ENCODE results near the gene CDC42EP3.
A peak's percentile ranks its signal among the peaks of the same experiment; 100 is the strongest.

DNA sequence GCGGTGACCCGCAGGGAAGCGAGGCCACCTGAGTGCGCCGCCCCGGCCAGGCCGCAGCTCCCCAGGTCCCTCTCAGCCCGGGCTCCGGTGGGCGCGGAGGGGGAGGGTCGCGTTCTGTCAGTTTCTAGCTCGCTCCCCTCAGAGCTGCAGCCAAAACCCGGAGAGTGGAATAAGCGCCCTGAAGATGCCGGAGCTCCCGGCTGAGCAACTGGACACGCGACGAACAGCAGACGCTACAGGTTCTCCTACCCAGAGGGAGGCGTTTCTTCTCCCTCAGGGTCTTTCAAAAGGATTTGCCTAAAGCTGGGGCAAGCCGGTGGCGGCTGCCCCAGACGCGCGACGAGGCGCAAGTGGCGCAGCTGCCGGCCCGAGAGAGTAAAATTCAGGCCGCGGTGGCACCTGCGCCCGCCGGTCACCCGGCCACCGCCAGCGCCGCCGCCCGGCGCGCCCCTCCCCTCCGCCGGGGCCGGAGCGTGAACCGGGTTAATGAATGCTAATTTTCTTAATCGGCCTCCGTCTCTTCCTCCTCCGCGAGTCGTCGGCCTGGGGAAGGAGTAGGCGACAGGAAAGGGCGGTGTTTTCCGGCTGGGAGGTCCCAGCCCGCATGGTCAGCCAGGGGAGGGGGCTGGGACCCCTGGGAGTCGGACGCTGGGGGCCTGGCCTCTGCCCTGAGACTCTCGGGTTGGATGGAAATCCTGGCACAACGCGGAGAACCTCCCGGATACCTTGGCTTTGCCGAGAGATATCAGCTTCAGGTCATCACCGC is 845 bp upstream of the CDC42EP3 start:
- TF ChIP-seq, protein P1, sequence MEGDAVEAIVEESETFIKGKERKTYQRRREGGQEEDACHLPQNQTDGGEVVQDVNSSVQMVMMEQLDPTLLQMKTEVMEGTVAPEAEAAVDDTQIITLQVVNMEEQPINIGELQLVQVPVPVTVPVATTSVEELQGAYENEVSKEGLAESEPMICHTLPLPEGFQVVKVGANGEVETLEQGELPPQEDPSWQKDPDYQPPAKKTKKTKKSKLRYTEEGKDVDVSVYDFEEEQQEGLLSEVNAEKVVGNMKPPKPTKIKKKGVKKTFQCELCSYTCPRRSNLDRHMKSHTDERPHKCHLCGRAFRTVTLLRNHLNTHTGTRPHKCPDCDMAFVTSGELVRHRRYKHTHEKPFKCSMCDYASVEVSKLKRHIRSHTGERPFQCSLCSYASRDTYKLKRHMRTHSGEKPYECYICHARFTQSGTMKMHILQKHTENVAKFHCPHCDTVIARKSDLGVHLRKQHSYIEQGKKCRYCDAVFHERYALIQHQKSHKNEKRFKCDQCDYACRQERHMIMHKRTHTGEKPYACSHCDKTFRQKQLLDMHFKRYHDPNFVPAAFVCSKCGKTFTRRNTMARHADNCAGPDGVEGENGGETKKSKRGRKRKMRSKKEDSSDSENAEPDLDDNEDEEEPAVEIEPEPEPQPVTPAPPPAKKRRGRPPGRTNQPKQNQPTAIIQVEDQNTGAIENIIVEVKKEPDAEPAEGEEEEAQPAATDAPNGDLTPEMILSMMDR (IDR thresholded peaks at IDR 0.05), result peak in 1 of 6 experiments; percentile 7
- TF ChIP-seq POLR2AphosphoS5 (IDR thresholded peaks at IDR 0.05) (peak; percentile 10 to 72), EP300 (IDR thresholded peaks at IDR 0.05) (no peak), POLR2A (IDR thresholded peaks at IDR 0.05) (peak in 2 of 4 donors; percentile 13 to 81)
